ENCODE measurements around the gene KRTAP10-6.

DNA sequence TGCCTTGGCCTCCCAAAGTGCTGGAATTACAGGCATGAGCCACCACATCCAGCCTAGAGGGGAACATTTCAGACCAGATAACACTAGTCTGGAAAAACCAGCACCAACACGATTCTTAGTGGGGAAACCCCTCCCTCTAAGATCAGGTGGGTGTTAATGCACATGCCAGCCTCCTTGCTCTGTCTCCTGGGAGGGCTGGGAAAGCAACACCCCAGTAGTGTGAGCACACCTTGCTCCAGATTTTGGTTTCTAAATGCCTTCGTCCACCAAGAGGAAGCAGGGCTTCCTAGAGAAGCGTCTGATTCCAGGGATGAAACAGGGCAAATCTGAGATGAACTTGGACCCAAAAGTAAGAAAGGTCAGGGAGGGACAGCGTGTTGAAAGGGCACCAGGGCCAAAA, 21.0 kb downstream of the KRTAP10-6 start:
- TF ChIP-seq, protein P1, sequence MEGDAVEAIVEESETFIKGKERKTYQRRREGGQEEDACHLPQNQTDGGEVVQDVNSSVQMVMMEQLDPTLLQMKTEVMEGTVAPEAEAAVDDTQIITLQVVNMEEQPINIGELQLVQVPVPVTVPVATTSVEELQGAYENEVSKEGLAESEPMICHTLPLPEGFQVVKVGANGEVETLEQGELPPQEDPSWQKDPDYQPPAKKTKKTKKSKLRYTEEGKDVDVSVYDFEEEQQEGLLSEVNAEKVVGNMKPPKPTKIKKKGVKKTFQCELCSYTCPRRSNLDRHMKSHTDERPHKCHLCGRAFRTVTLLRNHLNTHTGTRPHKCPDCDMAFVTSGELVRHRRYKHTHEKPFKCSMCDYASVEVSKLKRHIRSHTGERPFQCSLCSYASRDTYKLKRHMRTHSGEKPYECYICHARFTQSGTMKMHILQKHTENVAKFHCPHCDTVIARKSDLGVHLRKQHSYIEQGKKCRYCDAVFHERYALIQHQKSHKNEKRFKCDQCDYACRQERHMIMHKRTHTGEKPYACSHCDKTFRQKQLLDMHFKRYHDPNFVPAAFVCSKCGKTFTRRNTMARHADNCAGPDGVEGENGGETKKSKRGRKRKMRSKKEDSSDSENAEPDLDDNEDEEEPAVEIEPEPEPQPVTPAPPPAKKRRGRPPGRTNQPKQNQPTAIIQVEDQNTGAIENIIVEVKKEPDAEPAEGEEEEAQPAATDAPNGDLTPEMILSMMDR (IDR thresholded peaks at IDR 0.05), result no peak
- no peak for TF ChIP-seq POLR2A (IDR thresholded peaks at IDR 0.05)

Measured in body of pancreas (tissue), 4 donors.